ENCODE measurements around the gene TMEM132D. TPM values are rescaled to one million over a fixed set of nuclear protein-coding genes. Genes with fewer than 3 reads are reported as not detected.

The TMEM132D gene
- total and polyA plus RNA-seq, 4 donors, result 0.06 to 0.20 (median 0.13) TPM

GRCh38 chr12:129269756-129270495, 633.9 kb downstream of the TMEM132D start:
- DNase-seq, result no peak
- Histone ChIP-seq H3K27ac (ENCODE audit: low read depth in 1 of 2, low read length in 1 of 2) (no peak overlapping the region), H3K36me3 (ENCODE audit: control insufficient read depth in 4 of 4, insufficient read depth in 4 of 4, low read length in 4 of 4) (no peaks in the 10 kb centered on the region), H3K9me3 (ENCODE audit: control insufficient read depth in 4 of 4, insufficient read depth in 3 of 4, low read length in 3 of 4) (peaks cover 0 to 6% (median 1%) of the 10 kb centered on the region in 4 donors), H3K4me3 (no peak overlapping the region), H3K27me3 (ENCODE audit: control insufficient read depth in 3 of 3, insufficient read depth in 3 of 3, low read length in 2 of 3) (no peaks in the 10 kb centered on the region), H3K4me1 (ENCODE audit: control insufficient read depth in 5 of 5, insufficient read depth in 5 of 5, low read length in 5 of 5) (no peaks in the 10 kb centered on the region), H3K9ac (ENCODE audit: insufficient read depth in 1 of 2, low read length in 2 of 2) (no peak overlapping the region)
- no peak for TF ChIP-seq CTCF (IDR thresholded peaks at IDR 0.05; ENCODE audit: control extremely low read depth, extremely low read depth)
- 65 to 77% methylated on average over 16 of the region's 16 CpGs for WGBS, 2 donors
- ATAC-seq (ENCODE audit: insufficient read depth, low FRiP score), result no peak

- Histone ChIP-seq H3K27ac (ENCODE audit: low read depth in 1 of 2, low read length in 1 of 2) (no peak overlapping the region), H3K27me3 (ENCODE audit: control insufficient read depth in 3 of 3, insufficient read depth in 3 of 3, low read length in 2 of 3) (no peaks in the 10 kb centered on the region), H3K4me1 (ENCODE audit: control insufficient read depth in 5 of 5, insufficient read depth in 5 of 5, low read length in 5 of 5) (no peaks in the 10 kb centered on the region), H3K9me3 (ENCODE audit: control insufficient read depth in 4 of 4, insufficient read depth in 3 of 4, low read length in 3 of 4) (peaks cover 0 to 2% (median 0%) of the 10 kb centered on the region in 4 donors), H3K36me3 (ENCODE audit: control insufficient read depth in 4 of 4, insufficient read depth in 4 of 4, low read length in 4 of 4) (no peaks in the 10 kb centered on the region), H3K9ac (ENCODE audit: insufficient read depth in 1 of 2, low read length in 2 of 2) (no peak overlapping the region), H3K4me3 (no peak overlapping the region)
- 79 to 81% methylated on average over 5 of the region's 5 CpGs for WGBS, 2 donors
- no peak for DNase-seq
- no peak for ATAC-seq (ENCODE audit: insufficient read depth, low FRiP score)
- no peak for TF ChIP-seq CTCF (IDR thresholded peaks at IDR 0.05; ENCODE audit: control extremely low read depth, extremely low read depth)
Observed at GRCh38 chr12:129258781-129259318, 645.0 kb downstream of the TMEM132D start.

DNA sequence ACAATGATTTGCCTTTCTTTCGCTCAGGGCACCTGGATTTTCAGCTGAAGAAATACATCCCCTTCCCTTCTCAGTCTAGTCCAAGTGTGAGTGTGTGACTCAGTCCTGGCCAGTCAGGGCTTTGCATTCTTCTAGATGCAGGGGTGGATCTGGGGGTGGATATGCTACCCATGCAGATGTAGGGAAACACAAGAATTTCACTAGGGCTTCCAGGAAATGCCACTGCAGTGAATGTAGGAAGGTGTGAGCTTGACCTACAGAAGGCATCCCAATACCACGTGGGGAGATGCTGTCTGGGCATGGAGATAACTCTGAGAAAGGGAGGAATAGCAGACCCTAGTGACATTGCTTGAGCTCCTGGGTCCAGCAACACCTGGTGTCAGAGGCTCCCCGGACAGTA, 646.3 kb downstream of the TMEM132D start:
- H3K27ac ChIP-seq (ENCODE audit: low read depth in 1 of 2, low read length in 1 of 2), result no peak overlapping the region
- no peaks in the 10 kb centered on the region for H3K27me3 ChIP-seq (ENCODE audit: control insufficient read depth in 3 of 3, insufficient read depth in 3 of 3, low read length in 2 of 3)
- ATAC-seq (ENCODE audit: insufficient read depth, low FRiP score) (no peak), DNase-seq (no peak)
- H3K4me1 ChIP-seq (ENCODE audit: control insufficient read depth in 5 of 5, insufficient read depth in 5 of 5, low read length in 5 of 5), result no peaks in the 10 kb centered on the region
- no peaks in the 10 kb centered on the region for H3K36me3 ChIP-seq (ENCODE audit: control insufficient read depth in 4 of 4, insufficient read depth in 4 of 4, low read length in 4 of 4)
- TF ChIP-seq CTCF (IDR thresholded peaks at IDR 0.05; ENCODE audit: control extremely low read depth, extremely low read depth), result no peak
- peaks cover 0 to 1% (median 0%) of the 10 kb centered on the region in 4 donors for H3K9me3 ChIP-seq (ENCODE audit: control insufficient read depth in 4 of 4, insufficient read depth in 3 of 4, low read length in 3 of 4)
- H3K4me3 ChIP-seq, result no peak overlapping the region
- H3K9ac ChIP-seq (ENCODE audit: insufficient read depth in 1 of 2, low read length in 2 of 2), result no peak overlapping the region
- WGBS, 2 donors, result 79% methylated on average over 3 of the region's 3 CpGs
